ENCODE results near the gene EFCAB10.

DNA sequence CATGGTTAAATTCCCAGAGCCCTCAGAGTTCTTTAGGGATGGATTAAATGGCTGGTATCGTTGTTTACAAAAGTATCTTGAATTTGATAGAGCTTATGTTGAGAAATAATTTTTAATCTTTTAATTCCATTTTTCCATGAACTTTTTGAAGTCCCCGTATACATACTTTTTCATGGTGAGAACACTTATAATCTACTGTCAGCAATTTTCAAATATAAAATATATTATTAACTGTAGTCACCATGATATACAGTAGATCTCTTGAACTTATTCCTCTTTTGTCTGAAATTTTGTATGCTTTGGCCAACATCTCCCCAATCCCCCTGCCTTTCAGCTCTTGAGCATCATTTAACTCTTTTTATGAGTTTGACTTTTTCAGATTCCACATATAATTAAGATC, 9.4 kb downstream of the EFCAB10 start:
- TF ChIP-seq, protein P1, sequence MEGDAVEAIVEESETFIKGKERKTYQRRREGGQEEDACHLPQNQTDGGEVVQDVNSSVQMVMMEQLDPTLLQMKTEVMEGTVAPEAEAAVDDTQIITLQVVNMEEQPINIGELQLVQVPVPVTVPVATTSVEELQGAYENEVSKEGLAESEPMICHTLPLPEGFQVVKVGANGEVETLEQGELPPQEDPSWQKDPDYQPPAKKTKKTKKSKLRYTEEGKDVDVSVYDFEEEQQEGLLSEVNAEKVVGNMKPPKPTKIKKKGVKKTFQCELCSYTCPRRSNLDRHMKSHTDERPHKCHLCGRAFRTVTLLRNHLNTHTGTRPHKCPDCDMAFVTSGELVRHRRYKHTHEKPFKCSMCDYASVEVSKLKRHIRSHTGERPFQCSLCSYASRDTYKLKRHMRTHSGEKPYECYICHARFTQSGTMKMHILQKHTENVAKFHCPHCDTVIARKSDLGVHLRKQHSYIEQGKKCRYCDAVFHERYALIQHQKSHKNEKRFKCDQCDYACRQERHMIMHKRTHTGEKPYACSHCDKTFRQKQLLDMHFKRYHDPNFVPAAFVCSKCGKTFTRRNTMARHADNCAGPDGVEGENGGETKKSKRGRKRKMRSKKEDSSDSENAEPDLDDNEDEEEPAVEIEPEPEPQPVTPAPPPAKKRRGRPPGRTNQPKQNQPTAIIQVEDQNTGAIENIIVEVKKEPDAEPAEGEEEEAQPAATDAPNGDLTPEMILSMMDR (IDR thresholded peaks at IDR 0.05): no peak
- no peak for TF ChIP-seq POLR2A (IDR thresholded peaks at IDR 0.05)

Measured in breast epithelium (tissue), 3 donors.